Motor neuron (in vitro differentiated cells): ENCODE results near the gene KRTDAP. TPM values are rescaled to one million over a fixed set of nuclear protein-coding genes. Genes with fewer than 3 reads are reported as not detected.

ENCODE experiments used
- ATAC-seq, 8 experiments: fragments of 200-7000 bp; cut with Tn5 transposase; replicated peaks in 6 of 8; 2 replicates each; pipeline ENCODE4 v1.8.0; 2021; ENCODE audit warnings: mild to moderate bottlenecking in 8 of 8, moderate library complexity in 8 of 8
- H3K27ac ChIP-seq, 2 donors: fragments of 250-450 bp; sonication (Bioruptor Pico); 2 replicates each; pipeline ENCODE4 v1.9.0; 2021; ENCODE audit warnings: antibody characterized with exemption in 2 of 2, mild to moderate bottlenecking in 2 of 2, moderate library complexity in 1 of 2
- H3K4me1 ChIP-seq, 2 donors: fragments of 250-450 bp; sonication (Bioruptor Pico); replicated peaks in 1 of 2; 2 replicates each; pipeline ENCODE4 v1.6.1; 2021; ENCODE audit warnings: antibody characterized with exemption in 2 of 2, mild to moderate bottlenecking in 2 of 2, moderate library complexity in 1 of 2
- H3K4me3 ChIP-seq, 5 donors: fragments of 250-450 bp; sonication (Bioruptor Pico); 2 replicates each; pipeline ENCODE4 v1.9.0; 2021; ENCODE audit warnings: antibody characterized with exemption in 5 of 5, mild to moderate bottlenecking in 5 of 5, moderate library complexity in 4 of 5
- WGBS, 10 experiments: fragments of 450-650 bp; shearing (Covaris generic); methylation state at CpG; one replicate each; pipeline ENCODE4 v1.0.0; 2022; 5-methylcytosine and 5-hydroxymethylcytosine counted together
- in situ Hi-C, 9 experiments: fragments of 400-800 bp; cut with MboI; loops; one replicate each; pipeline ENCODE4 v1.15.0; 2021; ENCODE audit warnings: low sequenced_read_pairs in 9 of 9, low pct_unique_long_range_greater_than_20kb in 2 of 9; ENCODE audit not compliant: unreplicated experiment in 9 of 9
- total RNA-seq, 8 experiments: library from RNA; unstranded; fragments of 300-600 nt; gene quantifications; 2 replicates each; pipeline versions ENCODE4 v1.2.3 to v1.2.4, GENCODE V29; 2022

The KRTDAP gene
- total RNA-seq, 8 experiments from 2014 or later: not detected

DNA sequence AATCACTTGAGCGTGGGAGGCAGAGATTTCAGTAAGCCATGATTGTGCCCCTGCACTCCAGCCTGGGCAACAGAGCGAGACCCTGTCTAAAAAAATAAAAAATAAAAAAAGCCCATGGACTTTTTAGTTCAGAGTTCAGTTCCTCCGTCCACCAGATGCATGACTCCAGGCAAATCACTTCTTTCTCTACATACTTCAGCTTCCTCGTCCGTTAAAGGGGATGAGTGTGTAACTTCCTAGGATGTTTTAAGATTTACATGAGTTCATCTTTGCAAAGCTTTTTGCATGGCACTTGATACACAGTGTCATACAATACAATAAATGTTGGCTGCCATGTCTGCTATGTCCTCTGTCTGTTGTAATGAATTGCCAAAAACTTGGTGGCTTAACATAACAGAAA is 52.2 kb downstream of the KRTDAP start:
- ATAC-seq: no peak
- no peak overlapping the region for H3K4me3 ChIP-seq
- no peak overlapping the region for H3K27ac ChIP-seq
- no peaks in the 10 kb centered on the region for H3K4me1 ChIP-seq
- in situ Hi-C loops: no loop called here
- WGBS, 10 experiments: 34 to 90% (median 82%) methylated on average over 2 to 5 of the region's 5 CpGs; no CpG with 5 or more reads in 4 of the 10 experiments

DNA sequence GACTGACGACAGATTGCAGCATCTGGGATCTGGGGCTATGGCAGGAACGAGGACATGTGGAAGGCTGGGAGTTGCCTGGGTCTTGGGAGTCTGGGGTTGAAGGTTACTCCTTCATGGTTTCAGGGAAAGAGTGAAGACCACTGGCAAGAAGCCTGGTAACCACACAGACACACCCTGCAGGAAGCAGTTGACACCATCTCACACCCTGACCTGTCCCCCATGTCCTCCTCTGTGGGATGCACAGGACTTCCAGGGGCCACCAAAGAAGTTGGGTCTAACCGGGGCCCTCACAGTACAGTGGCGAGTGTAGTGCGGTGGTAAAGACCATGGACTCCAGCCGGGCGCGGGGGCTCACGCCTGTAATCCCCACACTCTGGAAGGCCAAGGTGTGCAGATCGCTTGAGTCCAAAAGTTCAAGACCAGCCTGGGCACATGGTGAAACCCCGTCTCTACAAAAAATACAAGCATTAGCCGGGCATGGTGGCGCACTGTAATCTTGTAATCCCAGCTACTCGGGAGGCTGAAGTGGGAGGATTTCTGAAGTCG is 52.8 kb downstream of the KRTDAP start:
- H3K4me3 ChIP-seq: no peak overlapping the region
- no peaks in the 10 kb centered on the region for H3K4me1 ChIP-seq
- in situ Hi-C loops: no loop called here
- ATAC-seq: no peak
- WGBS, 10 experiments: 0 to 91% (median 48%) methylated on average over 1 to 10 of the region's 15 CpGs; no CpG with 5 or more reads in 4 of the 10 experiments
- H3K27ac ChIP-seq: no peak overlapping the region

Other genes starting within 250 kb of the KRTDAP start
- 1 to 10 TPM; 1.1 to 8.6 (median 2.6) TPM for gene LSR, start 241.5 kb downstream of the KRTDAP start, total RNA-seq
- 10 to 100 TPM; 37.2 to 74.3 (median 64.5) TPM for gene USF2, start 221.5 kb downstream of the KRTDAP start, total RNA-seq
- gene HAMP, start 207.9 kb downstream of the KRTDAP start, total RNA-seq: under 1 TPM in 6 of 8 experiments, not detected in 2; 0.15 to 0.62 (median 0.24) TPM
- gene MAG, start 198.3 kb downstream of the KRTDAP start, total RNA-seq: under 1 TPM in 3 of 8 experiments, not detected in 5; 0.42 to 0.73 (median 0.62) TPM
- 1 to 10 TPM in 3 of 8 experiments, under 1 TPM in 3, not detected in 2; 0.27 to 1.8 (median 0.93) TPM for gene CD22, start 161.3 kb downstream of the KRTDAP start, total RNA-seq
- gene FFAR1, start 142.6 kb downstream of the KRTDAP start, total RNA-seq: under 1 TPM in 4 of 8 experiments, not detected in 4; 0.08 to 0.43 (median 0.10) TPM
- gene FFAR3, start 132.0 kb downstream of the KRTDAP start, total RNA-seq: under 1 TPM in 2 of 8 experiments, not detected in 6; 0.31 to 0.52 TPM
- under 1 TPM in 3 of 8 experiments, not detected in 5; 0.08 to 0.33 (median 0.15) TPM for gene GPR42, start 119.4 kb downstream of the KRTDAP start, total RNA-seq
- gene FFAR2, start 42.2 kb downstream of the KRTDAP start, total RNA-seq: under 1 TPM in 4 of 8 experiments, not detected in 4; 0.13 to 0.52 (median 0.14) TPM
- 10 to 100 TPM in 2 of 8 experiments, 1 to 10 TPM in 3, under 1 TPM in 2, not detected in 1; 0.14 to 49.2 (median 3.1) TPM for gene DMKN, start 23.2 kb upstream of the KRTDAP start, total RNA-seq
- gene SBSN, start 37.8 kb upstream of the KRTDAP start, total RNA-seq: 1 to 10 TPM in 2 of 8 experiments, under 1 TPM in 6; 0.11 to 3.5 (median 0.41) TPM
- not detected for gene GAPDHS, start 43.0 kb upstream of the KRTDAP start, total RNA-seq
- 100 to 1,000 TPM in 2 of 8 experiments, 10 to 100 TPM in 6; 70.4 to 130 (median 89.3) TPM for gene TMEM147, start 55.2 kb upstream of the KRTDAP start, total RNA-seq
- gene ATP4A, start 73.2 kb upstream of the KRTDAP start, total RNA-seq: under 1 TPM in 5 of 8 experiments, not detected in 3; 0.05 to 0.25 (median 0.11) TPM
- under 1 TPM in 1 of 8 experiments, not detected in 7; 0.66 TPM for gene PMIS2, start 95.7 kb upstream of the KRTDAP start, total RNA-seq
- 10 to 100 TPM in 3 of 8 experiments, 1 to 10 TPM in 5; 2.7 to 14.3 (median 9.4) TPM for gene HAUS5, start 122.3 kb upstream of the KRTDAP start, total RNA-seq
- gene RBM42, start 138.6 kb upstream of the KRTDAP start, total RNA-seq: 10 to 100 TPM; 33.4 to 71.7 (median 51.1) TPM
- gene ETV2, start 151.3 kb upstream of the KRTDAP start, total RNA-seq: 1 to 10 TPM in 5 of 8 experiments, under 1 TPM in 3; 0.50 to 3.2 (median 1.4) TPM
- gene COX6B1, start 157.9 kb upstream of the KRTDAP start, total RNA-seq: 100 to 1,000 TPM; 721 to 998 (median 791) TPM
- under 1 TPM in 1 of 8 experiments, not detected in 7; 0.38 TPM for gene UPK1A, start 176.1 kb upstream of the KRTDAP start, total RNA-seq
- 10 to 100 TPM in 1 of 8 experiments, 1 to 10 TPM in 4, under 1 TPM in 3; 0.43 to 34.3 (median 2.2) TPM for gene ZBTB32, start 214.1 kb upstream of the KRTDAP start, total RNA-seq
- 10 to 100 TPM in 4 of 8 experiments, 1 to 10 TPM in 4; 6.1 to 28.4 (median 11.0) TPM for gene KMT2B, start 227.5 kb upstream of the KRTDAP start, total RNA-seq